GM18868 (cell line): Measurements from ENCODE around the gene MYO10.
"Not testable (repeated sequence)": the region's sequence is repeated elsewhere in the genome, so short reads cannot be mapped to it uniquely, and the experiment has no call there.

Source experiments
- ATAC-seq: cut with Tn5 transposase; IDR thresholded peaks from one replicate; pipeline ENCODE4 v1.9.1; 2021; ENCODE audit warnings: mild to moderate bottlenecking, moderate library complexity; ENCODE audit not compliant: unreplicated experiment

The MYO10 gene

GRCh38 chr5:16889972-16890519 lies 46.0 kb downstream of the MYO10 start:
- ATAC-seq: no peak

GRCh38 chr5:16889203-16889971 lies 46.7 kb downstream of the MYO10 start:
- no peak for ATAC-seq

GRCh38 chr5:16888694-16889124 lies 47.4 kb downstream of the MYO10 start:
- ATAC-seq: no peak

GRCh38 chr5:16886793-16887345 lies 49.2 kb downstream of the MYO10 start:
- no peak for ATAC-seq

- ATAC-seq: no peak
These were observed 49.7 kb downstream of the MYO10 start for GRCh38 chr5:16886366-16886736.

GRCh38 chr5:16885635-16886365 lies 50.3 kb downstream of the MYO10 start:
- no peak for ATAC-seq

GRCh38 chr5:16884595-16884994 lies 51.5 kb downstream of the MYO10 start:
- ATAC-seq: no peak

GRCh38 chr5:16883806-16884205 lies 52.3 kb downstream of the MYO10 start:
- no peak for ATAC-seq

- ATAC-seq: no peak
These were observed 52.9 kb downstream of the MYO10 start for GRCh38 chr5:16883176-16883575.

GRCh38 chr5:16881251-16881650 lies 54.8 kb downstream of the MYO10 start:
- no peak for ATAC-seq

GRCh38 chr5:16880547-16880946 lies 55.5 kb downstream of the MYO10 start:
- no peak for ATAC-seq

- ATAC-seq: no peak
These were observed 56.4 kb downstream of the MYO10 start for GRCh38 chr5:16879650-16880049.

GRCh38 chr5:16879191-16879590 lies 56.9 kb downstream of the MYO10 start:
- no peak for ATAC-seq

- ATAC-seq: no peak
These were observed 58.7 kb downstream of the MYO10 start for GRCh38 chr5:16877267-16877935.

GRCh38 chr5:16874424-16874823 lies 61.7 kb downstream of the MYO10 start:
- ATAC-seq: not testable (repeated sequence)

GRCh38 chr5:16871746-16872339 lies 64.2 kb downstream of the MYO10 start:
- no peak for ATAC-seq

- no peak for ATAC-seq
These were observed 65.2 kb downstream of the MYO10 start for GRCh38 chr5:16870878-16871277.

- no peak for ATAC-seq
These were observed 66.0 kb downstream of the MYO10 start for GRCh38 chr5:16869821-16870796.

- ATAC-seq: no peak
These were observed 68.5 kb downstream of the MYO10 start for GRCh38 chr5:16867577-16867953.
